Measurements from ENCODE around the gene OXSR1.

DNA sequence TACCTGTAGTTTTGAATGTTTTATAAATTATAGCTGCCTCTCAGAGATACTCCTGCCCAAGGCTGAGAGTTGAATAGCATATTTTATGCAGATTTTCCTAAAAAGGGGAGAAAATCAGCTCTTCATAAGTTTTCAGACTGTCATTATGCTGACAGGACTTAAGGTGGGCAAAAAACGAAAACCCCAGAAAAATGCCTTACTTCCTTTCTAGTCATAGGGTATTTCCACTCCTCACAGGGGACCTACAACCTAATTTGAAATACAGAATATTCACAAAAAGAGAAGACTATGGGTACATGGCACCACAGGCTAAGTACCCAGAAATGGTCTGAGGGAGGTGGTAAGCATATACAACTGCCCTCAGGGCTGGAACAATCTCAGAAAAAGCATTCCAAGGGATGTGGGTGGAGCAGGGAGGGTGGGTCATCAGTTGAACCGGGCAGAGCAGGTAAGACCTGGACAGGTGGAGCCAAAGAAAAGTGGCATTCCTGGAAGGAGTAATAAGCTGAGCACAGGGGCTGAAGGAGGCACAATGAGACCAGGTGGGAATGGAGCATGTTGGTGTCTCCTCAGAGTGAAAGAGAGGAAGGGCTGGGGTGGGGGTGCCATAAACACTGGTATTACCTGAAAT, 10.6 kb upstream of the OXSR1 start:
- no peak for TF ChIP-seq POLR2A (IDR thresholded peaks at IDR 0.05)
- TF ChIP-seq, protein P1, sequence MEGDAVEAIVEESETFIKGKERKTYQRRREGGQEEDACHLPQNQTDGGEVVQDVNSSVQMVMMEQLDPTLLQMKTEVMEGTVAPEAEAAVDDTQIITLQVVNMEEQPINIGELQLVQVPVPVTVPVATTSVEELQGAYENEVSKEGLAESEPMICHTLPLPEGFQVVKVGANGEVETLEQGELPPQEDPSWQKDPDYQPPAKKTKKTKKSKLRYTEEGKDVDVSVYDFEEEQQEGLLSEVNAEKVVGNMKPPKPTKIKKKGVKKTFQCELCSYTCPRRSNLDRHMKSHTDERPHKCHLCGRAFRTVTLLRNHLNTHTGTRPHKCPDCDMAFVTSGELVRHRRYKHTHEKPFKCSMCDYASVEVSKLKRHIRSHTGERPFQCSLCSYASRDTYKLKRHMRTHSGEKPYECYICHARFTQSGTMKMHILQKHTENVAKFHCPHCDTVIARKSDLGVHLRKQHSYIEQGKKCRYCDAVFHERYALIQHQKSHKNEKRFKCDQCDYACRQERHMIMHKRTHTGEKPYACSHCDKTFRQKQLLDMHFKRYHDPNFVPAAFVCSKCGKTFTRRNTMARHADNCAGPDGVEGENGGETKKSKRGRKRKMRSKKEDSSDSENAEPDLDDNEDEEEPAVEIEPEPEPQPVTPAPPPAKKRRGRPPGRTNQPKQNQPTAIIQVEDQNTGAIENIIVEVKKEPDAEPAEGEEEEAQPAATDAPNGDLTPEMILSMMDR (IDR thresholded peaks at IDR 0.05) = no peak
